HG03342 (cell line): Measurements from ENCODE around the gene S100P.
"Not testable (repeated sequence)": the region's sequence is repeated elsewhere in the genome, so short reads cannot be mapped to it uniquely, and the experiment has no call there.

ENCODE experiments used
- ATAC-seq: cut with Tn5 transposase; IDR thresholded peaks from one replicate; pipeline ENCODE4 v1.9.1; 2021; ENCODE audit warnings: mild to moderate bottlenecking, moderate library complexity; ENCODE audit not compliant: unreplicated experiment

S100P gene

DNA sequence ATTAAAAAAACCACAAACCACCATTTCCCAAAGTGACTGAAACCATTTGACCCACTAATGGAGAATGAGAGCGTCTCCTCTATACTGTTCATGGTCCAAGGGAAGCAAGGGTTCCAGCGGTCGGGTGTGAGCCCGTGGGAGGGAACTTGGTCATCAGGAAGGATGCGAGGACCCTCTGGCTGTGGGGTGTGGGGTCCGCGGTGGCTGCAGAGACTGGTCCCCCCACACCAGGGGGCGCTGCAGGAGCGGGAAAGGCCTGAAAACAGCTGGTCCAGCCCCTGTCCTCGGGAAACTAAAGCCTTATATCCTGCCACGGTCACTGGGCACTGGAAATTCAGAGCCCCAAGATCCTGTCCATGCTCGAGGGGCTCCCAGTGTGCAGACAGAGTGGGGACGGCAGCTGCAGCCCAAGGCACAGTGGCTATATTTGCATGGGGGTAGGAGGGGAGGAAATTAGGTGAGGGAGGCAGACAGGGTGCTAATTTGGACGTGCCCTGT, 26.6 kb downstream of the S100P start:
- ATAC-seq: no peak

DNA sequence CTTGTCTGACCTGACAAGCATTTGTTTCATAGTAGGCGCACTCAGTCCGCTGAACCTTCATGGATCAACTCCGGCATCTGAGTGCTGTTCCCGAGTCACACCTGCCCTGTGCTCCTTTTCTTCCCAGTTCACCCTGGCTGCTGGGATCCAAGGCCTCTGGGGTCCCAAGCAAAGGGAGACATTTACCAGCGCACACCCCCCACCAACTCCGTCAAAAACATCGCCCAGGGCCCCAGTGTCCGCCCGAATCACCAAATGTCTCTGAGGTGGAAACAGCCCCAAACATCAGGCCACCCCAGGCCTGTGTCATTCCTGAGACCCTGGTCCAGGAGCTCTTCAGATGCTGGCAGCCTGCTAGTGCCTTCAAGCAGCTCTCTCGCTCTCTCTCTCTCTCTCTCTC, 27.4 kb downstream of the S100P start:
- ATAC-seq: no peak

DNA sequence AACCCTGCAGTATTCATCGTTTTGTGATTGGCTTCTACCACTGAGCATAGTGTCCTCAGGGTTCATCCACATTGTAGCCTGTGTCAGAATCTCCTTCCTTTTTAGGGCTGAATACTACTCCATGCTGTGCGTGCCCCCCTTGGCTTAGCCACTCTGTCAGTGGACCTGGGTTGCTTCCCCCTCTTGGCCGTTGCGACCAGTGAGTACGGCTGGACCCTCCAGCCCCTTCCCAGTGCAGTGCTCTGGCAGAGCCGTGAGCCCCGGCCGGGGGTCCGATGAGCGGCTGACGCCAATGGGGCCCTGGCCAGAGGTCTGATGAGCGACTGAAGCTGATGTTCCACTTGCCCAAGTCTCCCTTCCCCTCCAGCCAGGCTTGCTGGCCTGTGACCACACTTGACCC, 29.2 kb downstream of the S100P start:
- ATAC-seq: no peak

DNA sequence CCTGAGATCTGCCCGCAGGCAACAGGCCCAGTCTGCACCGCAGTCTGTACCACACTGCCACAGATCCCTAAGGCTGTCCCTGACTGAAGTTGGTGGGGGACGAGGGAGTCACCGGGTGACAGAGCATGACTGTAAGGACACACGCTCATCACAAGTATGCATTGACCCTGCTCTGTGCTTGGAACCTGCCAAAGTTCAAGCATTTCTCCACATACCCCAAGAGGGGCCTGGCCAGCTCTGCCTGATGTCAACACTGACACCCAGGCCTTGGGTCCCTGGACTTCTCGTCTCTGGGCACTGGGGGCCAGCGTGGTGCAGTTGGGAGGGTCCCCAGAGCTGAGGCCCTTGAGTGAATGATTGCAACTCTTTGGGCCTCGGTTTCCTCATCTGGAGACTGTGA, 30.2 kb downstream of the S100P start:
- no peak for ATAC-seq

DNA sequence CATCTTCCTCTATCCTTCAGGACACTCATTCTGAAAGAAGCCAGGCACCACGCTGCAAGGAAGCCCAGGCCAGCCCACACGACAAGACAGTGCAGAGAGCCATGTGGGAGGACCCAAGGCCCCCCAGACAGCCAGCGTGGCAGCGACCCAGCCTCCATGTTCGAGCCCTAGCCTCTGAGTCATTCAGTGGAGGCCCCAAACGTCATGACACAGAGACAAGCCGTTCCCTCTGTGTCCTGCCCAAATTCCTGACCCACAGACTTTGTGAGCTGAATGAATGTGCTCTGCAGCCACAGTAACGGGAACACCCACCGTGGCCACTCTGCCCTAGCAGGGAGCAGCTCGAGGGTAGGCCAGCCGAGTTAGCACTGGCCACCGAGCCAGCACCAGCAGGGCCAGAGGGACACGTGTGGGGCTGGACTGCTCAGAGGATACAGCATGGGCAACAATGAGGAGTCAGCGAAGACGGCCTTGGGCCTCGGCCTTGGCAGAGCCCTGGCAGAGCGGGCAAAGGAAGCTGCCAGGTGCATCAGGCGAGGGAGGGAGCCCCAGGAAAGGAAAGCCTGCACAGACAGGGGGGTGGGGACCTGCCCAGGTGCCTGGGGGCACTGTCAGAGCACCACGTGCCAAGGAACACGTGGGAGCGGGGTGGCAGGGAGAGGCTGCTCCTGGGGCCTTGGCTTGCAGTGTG, 30.9 kb downstream of the S100P start:
- no peak for ATAC-seq

DNA sequence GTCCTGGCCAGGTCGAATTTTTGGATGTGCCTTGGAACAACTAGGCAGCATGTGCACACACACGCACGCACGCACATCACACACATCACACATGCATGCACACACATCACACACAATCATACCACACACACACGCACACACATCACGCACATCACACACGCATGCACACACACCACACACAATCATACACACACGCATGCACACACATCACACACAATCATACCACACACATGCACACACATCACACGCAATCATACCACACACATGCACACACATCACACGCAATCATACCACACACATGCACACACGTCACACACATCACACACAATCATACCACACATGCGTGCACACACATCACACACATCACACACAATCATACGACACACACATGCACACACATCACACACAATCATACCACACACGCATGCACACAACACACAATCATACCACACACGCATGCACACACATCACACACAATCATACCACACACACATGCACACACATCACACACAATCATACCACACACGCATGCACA, 31.8 kb downstream of the S100P start:
- ATAC-seq: not testable (repeated sequence)

DNA sequence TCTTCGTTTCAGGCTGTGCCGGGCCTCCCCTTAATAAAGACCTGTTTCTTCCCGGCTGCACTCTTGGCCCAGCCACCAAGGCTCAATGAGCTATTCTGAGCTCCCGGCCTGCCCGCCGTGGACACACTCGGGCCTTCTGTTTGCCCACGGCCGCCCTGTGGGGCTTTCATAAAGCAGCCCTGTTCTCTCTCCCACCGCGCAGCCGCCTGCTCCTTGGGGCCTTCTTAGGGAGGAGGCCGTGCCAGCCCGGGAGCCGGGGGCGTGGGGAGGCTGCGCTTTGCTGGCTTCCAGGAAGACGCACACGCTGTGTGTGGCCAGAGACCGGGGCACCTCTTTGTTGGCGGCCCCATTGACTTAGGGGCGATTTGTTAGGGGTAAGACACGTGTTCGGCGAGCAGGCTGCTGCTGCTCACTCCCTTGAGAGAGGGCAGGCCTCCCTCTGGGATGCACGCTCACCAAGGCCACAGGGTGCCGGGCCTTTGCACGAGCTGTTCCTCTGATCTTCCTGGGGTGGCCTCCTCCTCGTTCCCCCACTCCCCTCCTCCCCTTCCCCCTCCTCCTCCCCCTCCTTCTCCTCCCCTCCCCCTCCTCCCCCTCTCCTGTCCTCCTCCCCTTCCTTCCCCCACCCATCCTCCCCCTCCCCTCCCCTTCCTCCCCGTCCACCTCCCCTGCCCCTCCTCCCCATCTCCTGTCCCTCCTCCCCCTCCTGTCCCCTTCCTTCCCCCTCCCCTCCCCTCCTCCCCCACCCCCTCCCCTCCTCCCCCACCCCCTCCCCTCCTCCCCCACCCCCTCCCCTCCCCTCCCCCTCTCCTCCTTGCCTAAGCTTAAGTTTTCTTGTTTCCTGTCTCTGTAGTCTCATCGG, 33.6 kb downstream of the S100P start:
- no peak for ATAC-seq

DNA sequence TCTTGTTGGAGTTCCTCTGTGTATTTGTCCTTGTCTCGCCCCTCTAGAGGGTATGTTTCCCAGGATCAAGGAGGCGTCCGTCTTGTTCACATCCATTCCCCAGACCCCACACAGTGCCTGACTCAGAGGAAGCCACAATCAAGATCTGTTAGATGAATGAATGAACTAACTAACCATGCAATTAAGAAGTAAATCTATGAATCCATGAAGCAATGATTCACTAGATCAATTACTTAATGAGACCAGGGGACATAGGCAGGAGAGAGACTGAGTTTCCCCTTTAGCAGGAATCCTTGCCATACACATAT, 34.2 kb downstream of the S100P start:
- no peak for ATAC-seq

DNA sequence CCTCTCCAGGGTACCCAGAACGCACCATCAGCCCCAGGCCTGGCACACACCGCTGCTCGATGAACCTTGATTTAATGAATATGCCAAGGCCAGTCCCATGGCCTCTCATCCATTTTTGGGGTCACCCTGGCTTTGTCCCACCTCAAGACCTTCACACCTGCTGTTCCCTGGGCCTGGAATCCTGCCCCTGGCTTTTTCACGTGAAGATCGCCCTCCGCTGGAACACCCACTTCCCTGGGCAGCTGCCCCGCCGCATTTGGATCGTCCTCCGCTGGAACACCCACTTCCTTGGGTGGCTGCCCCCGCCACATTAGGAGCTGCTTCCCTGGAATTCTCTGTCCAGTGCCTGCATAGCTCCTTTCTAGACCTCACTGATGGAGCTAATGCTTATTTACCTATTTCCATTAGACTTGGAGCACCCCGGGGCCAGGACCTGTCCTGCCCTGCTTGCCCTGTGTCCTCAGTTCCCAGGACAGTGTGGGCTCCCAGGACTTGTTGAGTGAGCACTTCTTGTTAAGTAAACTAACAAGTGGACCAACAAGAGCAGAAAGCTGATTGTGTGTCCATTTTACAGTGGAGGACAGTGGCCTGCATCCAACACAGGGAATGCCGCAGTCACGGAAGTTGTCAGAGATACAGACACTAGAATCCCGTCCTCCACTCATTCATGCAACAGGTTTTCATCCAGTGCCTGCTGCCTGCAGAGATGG, 34.8 kb downstream of the S100P start:
- no peak for ATAC-seq

DNA sequence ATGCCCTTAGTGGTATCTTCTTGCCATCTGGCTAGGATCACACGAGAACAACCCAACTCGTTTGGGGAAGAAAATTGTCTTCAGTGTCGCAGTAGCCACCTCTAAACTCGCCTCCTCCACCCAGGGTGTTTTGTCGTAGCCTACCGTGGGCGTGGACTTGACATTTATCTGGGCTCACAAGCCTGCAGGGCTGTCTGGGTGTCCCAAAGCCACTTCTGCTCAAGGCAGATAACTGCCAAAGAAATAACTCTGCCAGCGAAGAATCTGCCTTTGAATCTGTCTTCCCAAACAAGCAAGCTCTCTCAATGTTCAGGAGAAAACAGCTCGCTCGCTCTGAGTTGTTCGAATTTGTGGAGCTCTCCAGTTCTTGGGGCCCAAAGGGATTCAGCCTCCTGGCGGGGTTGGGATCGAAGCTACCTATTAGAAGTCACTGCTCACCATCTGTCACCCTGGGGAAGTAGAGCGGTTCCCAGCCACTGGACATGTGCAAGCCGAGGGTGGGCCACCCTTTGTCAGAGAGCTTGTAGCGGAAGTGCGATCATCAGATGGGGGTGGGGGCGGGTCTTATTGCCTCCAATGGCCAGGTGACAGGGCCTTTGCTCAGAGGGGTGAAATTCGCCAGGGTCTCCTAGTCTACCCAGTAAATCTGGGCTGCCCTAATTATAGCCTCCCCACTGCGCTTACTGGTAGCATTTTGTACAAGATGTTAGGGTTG, 37.1 kb downstream of the S100P start:
- no peak for ATAC-seq

DNA sequence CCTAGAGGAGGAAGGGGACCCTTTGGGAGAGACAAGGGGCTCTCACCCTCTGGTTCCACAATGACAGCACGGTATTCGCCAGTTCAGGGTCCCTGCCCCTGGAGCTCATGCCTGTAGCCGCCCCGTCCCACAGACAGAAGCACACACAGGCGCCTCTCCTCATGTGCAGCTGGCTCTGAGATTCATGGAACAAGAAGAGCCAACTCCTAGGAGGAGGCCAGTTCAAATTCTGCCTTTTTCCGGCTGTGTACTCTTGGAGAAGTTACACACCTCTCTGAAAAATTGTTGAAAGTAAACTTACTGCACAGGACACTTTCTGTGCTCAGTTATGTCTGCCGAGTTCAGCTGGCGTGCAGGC, 37.6 kb downstream of the S100P start:
- no peak for ATAC-seq

DNA sequence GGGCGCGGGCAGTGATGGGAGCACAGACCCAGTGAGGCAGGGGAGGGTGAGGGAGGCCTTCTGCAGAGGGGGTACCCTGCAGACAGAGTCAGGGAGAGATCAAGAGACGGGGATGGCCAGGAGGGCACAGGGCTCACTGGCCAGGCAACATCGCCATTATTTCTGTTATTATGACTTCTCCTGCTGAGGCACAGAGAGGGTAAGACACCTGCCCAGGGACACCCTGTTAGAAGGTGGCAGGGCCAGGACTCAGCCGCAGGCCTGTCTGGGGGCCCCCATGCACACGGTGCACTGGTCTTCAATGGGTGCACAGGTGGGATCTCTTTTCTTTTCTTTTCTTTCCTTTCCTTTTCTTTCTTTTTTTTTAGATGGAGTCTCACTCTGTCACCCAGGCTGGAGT, 38.1 kb downstream of the S100P start:
- ATAC-seq: no peak

DNA sequence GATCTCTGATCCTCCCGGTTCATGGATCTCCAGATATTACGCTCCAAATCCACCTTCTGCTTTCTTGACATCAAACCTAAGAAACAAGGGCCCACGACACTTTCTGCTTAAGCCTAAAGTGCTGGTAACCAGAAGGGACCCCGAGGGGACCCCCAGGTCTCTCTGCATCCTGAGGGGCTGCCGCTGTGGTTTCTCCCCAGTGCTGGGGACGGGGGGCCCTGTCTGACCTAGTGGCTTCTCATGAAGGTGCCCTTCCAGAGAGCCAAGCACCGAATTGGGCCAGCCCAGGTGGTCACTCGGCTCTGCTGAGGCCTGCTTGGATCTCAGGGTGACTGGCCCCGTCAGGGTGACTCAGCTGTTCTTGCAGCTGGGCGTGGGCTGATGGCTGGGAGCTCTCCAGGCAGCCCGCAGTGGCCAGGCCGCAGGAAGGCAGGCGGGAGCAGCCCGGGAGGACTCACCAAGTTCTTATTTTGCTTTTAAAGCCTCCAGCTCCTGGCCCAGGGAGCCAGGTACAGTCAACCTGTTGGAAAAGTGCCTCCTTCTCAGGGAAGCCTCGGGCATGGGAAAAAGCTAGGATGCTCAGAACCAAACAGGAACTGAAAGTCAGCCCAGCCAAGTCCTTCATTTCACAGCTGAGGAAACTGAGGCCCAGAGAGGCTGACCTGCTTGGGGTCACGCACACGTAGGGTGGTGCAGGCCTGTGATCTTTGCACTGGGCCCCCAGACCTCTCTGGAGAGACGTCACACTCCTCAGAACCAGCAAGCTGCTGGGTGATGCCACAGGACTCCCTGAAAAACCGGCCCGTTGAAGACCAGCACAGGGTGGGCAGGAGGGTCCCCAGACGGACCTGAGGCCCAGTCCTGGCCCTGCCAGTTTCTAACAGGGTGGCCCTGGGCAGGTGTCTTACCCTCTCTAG, 39.0 kb downstream of the S100P start:
- no peak for ATAC-seq

DNA sequence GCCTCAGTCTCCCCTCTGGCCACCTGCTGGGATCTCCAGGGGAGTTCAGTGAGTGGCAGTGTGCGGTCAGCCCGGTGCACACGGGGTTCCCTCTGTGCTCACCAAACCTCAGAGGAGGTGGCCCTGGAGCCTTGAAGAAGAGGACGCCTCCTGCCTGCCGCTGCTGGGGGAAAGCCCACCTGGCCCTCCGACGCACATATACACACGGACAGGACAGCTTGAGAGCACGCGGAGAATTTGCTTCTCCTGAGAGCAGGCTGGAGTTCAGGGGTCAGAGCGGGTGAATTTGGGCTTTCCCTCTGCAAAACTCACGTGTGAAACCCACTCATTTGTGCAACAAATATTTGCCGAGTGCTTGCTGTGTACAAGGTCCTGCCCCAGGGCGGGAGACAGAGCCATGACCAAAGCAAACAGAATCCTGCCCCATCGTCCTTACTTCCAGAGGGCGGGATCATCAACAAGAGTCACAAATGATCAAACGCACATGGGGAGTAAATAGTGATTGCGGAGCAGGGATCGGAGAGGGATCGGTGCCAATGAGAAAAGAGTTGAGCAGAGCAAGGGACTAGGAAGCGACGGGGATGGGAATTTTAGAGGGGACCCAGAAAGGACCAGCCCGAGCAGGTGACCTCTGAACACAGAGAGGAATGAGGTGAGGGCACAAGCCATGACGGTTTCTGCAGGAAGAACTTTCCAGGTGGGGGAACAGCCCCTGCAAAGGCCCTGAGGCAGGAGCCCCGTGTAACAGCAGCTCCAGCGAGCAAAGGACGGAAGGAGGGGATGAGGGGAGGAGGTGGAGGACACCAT, 39.9 kb downstream of the S100P start:
- ATAC-seq: no peak

DNA sequence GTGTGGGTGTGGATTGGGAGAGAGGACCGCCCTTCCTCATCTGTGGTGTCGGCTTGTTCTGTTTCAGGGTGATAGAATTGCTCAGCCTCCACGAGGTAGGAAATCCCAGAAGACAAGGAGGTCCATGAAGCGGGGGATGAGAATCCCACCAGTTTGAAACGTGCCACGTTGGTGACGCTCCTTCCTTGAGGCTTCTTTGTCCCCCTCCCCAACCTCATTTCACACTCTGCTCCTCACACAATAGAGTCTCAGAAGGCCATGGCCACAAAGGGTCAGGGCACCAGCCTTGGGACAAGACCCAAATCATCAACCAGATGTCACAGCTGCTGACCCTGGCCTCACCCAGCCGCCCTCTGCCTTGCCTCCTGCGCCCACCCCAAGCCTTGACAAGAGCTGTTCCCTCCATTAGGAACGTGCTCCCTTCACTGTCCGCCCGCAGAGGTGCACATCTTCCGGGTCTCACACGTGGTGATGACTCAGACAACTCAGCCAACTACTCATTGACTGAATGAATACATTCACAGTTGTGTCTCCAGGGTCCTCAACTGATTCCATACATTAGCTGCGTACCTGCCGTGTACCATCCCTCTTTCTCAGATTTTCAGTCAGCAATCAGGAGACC, 40.6 kb downstream of the S100P start:
- ATAC-seq: no peak

DNA sequence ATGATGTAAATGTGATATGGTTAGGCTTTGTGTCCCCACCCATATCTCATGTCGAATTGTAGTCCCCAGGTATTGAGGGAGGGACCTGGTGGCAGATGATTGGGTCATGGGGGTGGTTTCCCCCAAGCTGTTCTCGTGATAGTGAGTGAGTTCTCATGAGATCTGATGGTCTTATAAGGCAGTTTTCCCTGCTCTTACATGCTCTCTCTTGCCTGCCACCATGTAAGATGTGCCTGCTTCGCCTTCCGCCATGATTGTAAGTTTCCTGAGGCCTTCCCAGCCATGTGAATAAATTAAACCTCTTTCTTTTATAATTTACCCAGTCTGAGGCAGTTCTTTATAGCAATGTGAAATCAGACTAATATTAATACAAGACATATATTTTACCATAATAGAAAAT, 46.2 kb downstream of the S100P start:
- ATAC-seq: no peak

DNA sequence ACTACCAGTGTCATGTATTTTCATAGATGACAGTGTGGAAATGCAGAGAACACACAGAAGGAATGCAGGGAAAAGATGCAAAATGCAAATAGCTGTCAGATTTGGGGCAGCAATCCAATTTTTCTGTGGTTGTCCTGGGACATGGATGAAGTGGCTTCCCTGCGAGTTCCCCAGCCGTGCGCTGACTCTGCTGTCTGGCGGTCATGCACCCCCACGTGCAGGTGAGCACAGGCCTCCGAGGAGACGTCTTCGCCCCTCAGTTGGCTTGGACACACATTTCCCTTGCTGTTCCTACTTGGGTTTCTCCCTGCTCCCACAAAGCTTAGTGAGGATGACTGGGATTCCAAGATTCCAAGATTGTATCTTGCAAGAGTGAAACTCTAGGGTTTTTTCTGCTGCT, 46.7 kb downstream of the S100P start:
- ATAC-seq: no peak

DNA sequence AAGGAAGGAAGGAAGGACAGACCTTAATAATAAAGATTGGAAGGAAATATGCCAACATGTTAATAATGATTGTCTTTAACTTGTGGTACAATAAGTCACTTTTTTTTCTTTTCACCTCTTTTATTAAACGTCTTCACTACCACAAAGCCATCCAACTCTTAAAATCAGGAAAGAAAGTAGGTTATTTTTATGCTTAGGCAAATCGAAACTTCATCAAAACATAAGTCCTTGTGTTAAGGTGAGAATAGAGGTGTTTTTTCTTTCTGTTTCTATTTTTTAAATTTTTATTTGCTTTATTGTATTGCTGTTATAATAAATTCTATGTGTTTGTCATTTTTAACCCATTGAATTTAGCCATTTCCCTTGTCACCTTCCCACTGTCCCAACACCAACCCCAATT, 48.8 kb downstream of the S100P start:
- no peak for ATAC-seq

DNA sequence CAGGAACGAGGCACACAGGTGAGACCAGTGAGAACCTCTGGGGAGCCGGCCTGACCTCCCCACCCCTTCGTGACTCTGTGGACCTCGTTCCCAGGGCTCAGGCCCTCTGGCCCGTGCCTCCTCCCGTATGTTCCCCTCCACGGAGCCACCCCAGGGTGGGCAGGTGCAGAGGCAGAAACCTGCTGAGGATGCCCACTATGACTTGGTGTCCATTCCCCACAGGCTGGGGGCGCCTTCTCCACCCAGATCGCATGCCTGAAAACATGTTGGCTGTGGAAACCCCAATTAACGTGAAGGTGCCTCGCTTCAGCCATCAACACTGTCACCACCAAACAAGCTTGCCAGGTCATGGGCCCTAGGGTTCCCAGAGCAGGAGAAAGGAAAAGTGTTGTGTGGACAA, 49.3 kb downstream of the S100P start:
- ATAC-seq: no peak
